Uterus (tissue), 4 donors: ENCODE data around the gene SIDT1. TPM values are rescaled to one million over a fixed set of nuclear protein-coding genes. Genes with fewer than 3 reads are reported as not detected.

Experiments
- DNase-seq, 2 donors: peaks; one replicate each; pipeline ENCODE4 v3.0.0-alpha.2; 2019 to 2020
- H3K27ac ChIP-seq, 2 donors: fragments of 200-600 bp; sonication (generic); 1 replicate in 1 of 2; 2 replicates in 1 of 2; pipeline ENCODE4 v1.5.1; 2016 to 2018
- H3K27me3 ChIP-seq, 2 donors: fragments of 200-600 bp; sonication (generic); one replicate each; pipeline ENCODE4 v1.5.1; 2018 to 2019; ENCODE audit warnings: control low read depth in 1 of 2
- H3K36me3 ChIP-seq, 2 donors: fragments of 200-600 bp; sonication (generic); one replicate each; pipeline ENCODE4 v1.5.1; 2019; ENCODE audit warnings: control low read depth in 1 of 2
- H3K4me1 ChIP-seq, 2 donors: fragments of 200-600 bp; sonication (generic); one replicate each; pipeline ENCODE4 v1.5.1; 2018 to 2019; ENCODE audit warnings: control low read depth in 1 of 2
- H3K4me3 ChIP-seq, 2 donors: fragments of 200-600 bp; sonication (generic); 1 replicate in 1 of 2; 2 replicates in 1 of 2; pipeline ENCODE4 v1.5.1; 2018 to 2019; ENCODE audit warnings: mild to moderate bottlenecking in 1 of 2
- H3K9me3 ChIP-seq, 2 donors: fragments of 200-600 bp; sonication (generic); one replicate each; pipeline ENCODE4 v1.5.1; 2019; ENCODE audit warnings: control low read depth in 1 of 2
- POLR2A ChIP-seq, 2 donors: fragments of 450-650 bp; IDR thresholded peaks; one replicate each; pipeline ENCODE4 v1.6.1; 2016; ENCODE audit warnings: antibody characterized with exemption in 2 of 2, mild to moderate bottlenecking in 1 of 2, moderate library complexity in 1 of 2
- intact Hi-C: fragments of 100-400 bp; cut with DNase I; formaldehyde crosslinking; loops from one replicate; pipeline ENCODE4 v1.15.1; 2023; ENCODE audit warnings: low total_unique reads
- microRNA-seq: library from miRNA; unstranded; fragments of <30 nt; microRNA quantifications from one replicate; pipeline ENCODE4, GENCODE V29; 2016; ENCODE audit warnings: borderline microRNAs expressed, borderline replicate concordance
- small RNA-seq: library from RNA; depleted of rRNA; stranded (forward); fragments of <200 nt; gene quantifications from one replicate; pipeline ENCODE3, GENCODE V24; 2016
- total RNA-seq, 4 donors: library from RNA; depleted of rRNA in 3 of 4; stranded (reverse); fragments of >200 nt in 3 of 4; gene quantifications; one replicate each; pipeline versions ENCODE4 v1.1.0 to v1.2.4, GENCODE V29; 2014 to 2023
- TF ChIP-seq, protein P1 (sequence below), 4 experiments: fragments of 200-600 bp in 2 of 4; fragments of 450-650 bp in 2 of 4; sonication (generic) in 2 of 4; IDR thresholded peaks; one replicate each; pipeline ENCODE4 v1.5.1; 2016 to 2019; ENCODE audit warnings: antibody characterized with exemption in 4 of 4, mild to moderate bottlenecking in 2 of 4, moderate library complexity in 1 of 4
- donor health status: DM: yes; HTN: yes; CAD: no.

The SIDT1 gene
- total RNA-seq, 4 donors from 2014 or later, result 1.8 to 3.7 TPM; not detected in 2

DNA sequence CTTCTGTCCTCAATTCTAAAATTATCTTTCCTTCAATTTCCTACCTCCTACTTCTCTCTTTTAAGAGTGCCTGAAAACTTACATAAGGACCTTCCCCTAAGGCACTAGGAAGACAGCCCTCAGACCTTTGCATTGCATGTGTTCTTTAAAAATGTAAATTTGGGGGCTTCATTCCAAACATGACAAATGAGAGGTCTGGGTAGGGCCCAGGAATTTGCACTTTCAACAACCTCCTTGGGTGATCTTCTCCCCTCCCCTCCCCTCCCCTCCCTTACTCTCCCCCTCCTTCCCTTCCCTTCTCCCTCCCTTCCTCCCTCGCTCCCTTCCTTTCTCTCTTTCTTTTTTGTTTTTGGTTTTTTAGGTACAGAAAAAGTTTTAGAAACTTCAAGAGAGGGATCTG lies 145.4 kb downstream of the SIDT1 start:
- TF ChIP-seq, protein P1, sequence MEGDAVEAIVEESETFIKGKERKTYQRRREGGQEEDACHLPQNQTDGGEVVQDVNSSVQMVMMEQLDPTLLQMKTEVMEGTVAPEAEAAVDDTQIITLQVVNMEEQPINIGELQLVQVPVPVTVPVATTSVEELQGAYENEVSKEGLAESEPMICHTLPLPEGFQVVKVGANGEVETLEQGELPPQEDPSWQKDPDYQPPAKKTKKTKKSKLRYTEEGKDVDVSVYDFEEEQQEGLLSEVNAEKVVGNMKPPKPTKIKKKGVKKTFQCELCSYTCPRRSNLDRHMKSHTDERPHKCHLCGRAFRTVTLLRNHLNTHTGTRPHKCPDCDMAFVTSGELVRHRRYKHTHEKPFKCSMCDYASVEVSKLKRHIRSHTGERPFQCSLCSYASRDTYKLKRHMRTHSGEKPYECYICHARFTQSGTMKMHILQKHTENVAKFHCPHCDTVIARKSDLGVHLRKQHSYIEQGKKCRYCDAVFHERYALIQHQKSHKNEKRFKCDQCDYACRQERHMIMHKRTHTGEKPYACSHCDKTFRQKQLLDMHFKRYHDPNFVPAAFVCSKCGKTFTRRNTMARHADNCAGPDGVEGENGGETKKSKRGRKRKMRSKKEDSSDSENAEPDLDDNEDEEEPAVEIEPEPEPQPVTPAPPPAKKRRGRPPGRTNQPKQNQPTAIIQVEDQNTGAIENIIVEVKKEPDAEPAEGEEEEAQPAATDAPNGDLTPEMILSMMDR (IDR thresholded peaks at IDR 0.05), result no peak
- no peak for TF ChIP-seq POLR2A (IDR thresholded peaks at IDR 0.05)
- no peak for DNase-seq
- no peaks in the 10 kb centered on the region for H3K36me3 ChIP-seq
- no peak overlapping the region for H3K27ac ChIP-seq
- no peak overlapping the region for H3K4me3 ChIP-seq
- intact Hi-C loops, result no loop called here
- H3K9me3 ChIP-seq, result no peaks in the 10 kb centered on the region
- H3K4me1 ChIP-seq, result no peaks in the 10 kb centered on the region
- H3K27me3 ChIP-seq, result no peaks in the 10 kb centered on the region

DNA sequence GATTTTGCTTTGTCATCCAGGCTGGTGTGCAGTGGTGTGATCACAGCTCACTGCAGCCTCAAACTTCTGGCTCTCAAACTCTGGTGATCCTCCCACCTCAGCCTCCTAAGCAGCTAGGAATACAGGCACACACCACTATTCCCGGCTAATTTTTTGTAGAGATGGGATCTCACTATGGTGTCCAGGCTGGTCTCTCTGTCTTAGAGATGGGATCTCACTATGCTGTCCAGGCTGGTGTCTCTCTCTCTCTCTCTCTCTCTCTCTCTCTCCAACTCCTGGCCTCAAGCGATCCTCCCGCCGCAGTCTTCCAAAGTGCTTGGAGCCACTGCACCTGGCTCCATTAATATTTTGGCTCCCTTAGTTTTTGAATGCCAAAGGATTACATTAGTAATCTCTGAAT lies 146.4 kb downstream of the SIDT1 start:
- no peaks in the 10 kb centered on the region for H3K36me3 ChIP-seq
- TF ChIP-seq POLR2A (IDR thresholded peaks at IDR 0.05), result no peak
- TF ChIP-seq, protein P1 (IDR thresholded peaks at IDR 0.05), result no peak
- no peaks in the 10 kb centered on the region for H3K4me1 ChIP-seq
- H3K27ac ChIP-seq, result no peak overlapping the region
- intact Hi-C loops, result no loop called here
- no peaks in the 10 kb centered on the region for H3K9me3 ChIP-seq
- H3K4me3 ChIP-seq, result no peak overlapping the region
- DNase-seq, result no peak
- no peaks in the 10 kb centered on the region for H3K27me3 ChIP-seq

Small RNAs within 50 kb of the gene (microRNA-seq; reads per million reads assigned to microRNA genes)
- not detected for gene MIR4446

Small RNAs within 50 kb of the gene (small RNA-seq; reads per million reads assigned to genes)
- gene MIR4446 (not detected), gene RN7SL767P (not detected)

Other genes with a start within 250 kb of the SIDT1 start
- 10 to 100 TPM; 11.0 to 16.4 (median 12.9) TPM for gene CFAP44, start 91.1 kb upstream of the SIDT1 start, total RNA-seq
- 10 to 100 TPM; 37.8 to 69.4 (median 59.1) TPM for gene SPICE1, start 17.4 kb upstream of the SIDT1 start, total RNA-seq
- 10 to 100 TPM; 14.2 to 27.1 (median 21.4) TPM for gene USF3, start 164.1 kb downstream of the SIDT1 start, total RNA-seq
- 100 to 1,000 TPM in 2 of 4 donors, 10 to 100 TPM in 2; 90.5 to 171 (median 121) TPM for gene NAA50, start 213.7 kb downstream of the SIDT1 start, total RNA-seq
- gene ATP6V1A, start 214.5 kb downstream of the SIDT1 start, total RNA-seq, result 10 to 100 TPM; 11.5 to 81.8 (median 39.7) TPM